HCT116 (cell line): ENCODE measurements around the gene SCD5. TPM values are rescaled to one million over a fixed set of nuclear protein-coding genes. Genes with fewer than 3 reads are reported as not detected.

ENCODE experiments used
- ATAC-seq: fragments of 200-7000 bp; cut with Tn5 transposase; 2 replicates; pipeline ENCODE4 v1.9.1; 2020; ENCODE audit warnings: mild to moderate bottlenecking, moderate library complexity
- BruUV-seq: library from RNA; stranded (reverse); fragments of 400-500 nt; replicated peaks from 2 replicates; lab custom pipeline; 2021; lab: Mats Ljungman, UMichigan
- CTCF ChIA-PET: fragments of 300-600 bp; sonication (Branson Sonifier 250); formaldehyde crosslinking; loops from one replicate; lab custom pipeline; 2021; ENCODE audit warnings: antibody characterized with exemption; lab: Charles Lee
- POLR2A ChIA-PET: fragments of 300-600, 350-600 bp; sonication (Branson Sonifier 250); formaldehyde crosslinking; loops from one replicate; lab custom pipeline; 2021; ENCODE audit warnings: antibody characterized with exemption; lab: Charles Lee
- RAD21 ChIA-PET, 2 experiments: fragments of 300-600 bp; sonication (Branson Sonifier 250); formaldehyde crosslinking; loops; one replicate each; lab custom pipeline; 2023; ENCODE audit warnings: low total read pairs in 2 of 2; ENCODE audit not compliant: uncharacterized antibody in 2 of 2, unreplicated experiment in 2 of 2, low non-redundant PET in 1 of 2; lab: Charles Lee
- DNase-seq: peaks from one replicate; pipeline ENCODE4 v3.0.0-alpha.2; 2010; ENCODE audit warnings: low read depth, low spot score
- H2AFZ ChIP-seq: fragments of 200-600 bp; shearing (Covaris generic), sonication (generic); 2 replicates; pipeline ENCODE4 v1.6.1; 2017; ENCODE audit warnings: low read depth, mixed run types, mixed read lengths, antibody characterized with exemption, low read length; ENCODE audit not compliant: poor library complexity, severe bottlenecking
- H3K27ac ChIP-seq: 2 replicates; pipeline ENCODE4 v1.5.1; 2012; ENCODE audit warnings: low read depth, low read length
- H3K27me3 ChIP-seq: fragments of 200-600 bp; sonication (generic); 2 replicates; pipeline ENCODE4 v1.6.1; 2016; ENCODE audit warnings: mixed run types, low read length, mixed read lengths; ENCODE audit not compliant: insufficient read depth
- H3K36me3 ChIP-seq, 2 experiments: fragments of 200-500 bp in 1 of 2; fragments of 200-600 bp in 1 of 2; sonication (Bioruptor generic) in 1 of 2; sonication (generic) in 1 of 2; 2 replicates each; pipeline versions ENCODE4 v1.5.1 to v1.6.1; 2014 to 2016; ENCODE audit warnings: low read length in 2 of 2, inconsistent platforms in 1 of 2, mixed read lengths in 1 of 2, mixed run types in 1 of 2; ENCODE audit not compliant: insufficient read depth in 2 of 2, control insufficient read depth in 1 of 2
- H3K4me1 ChIP-seq, 2 experiments: fragments of 200-600 bp in 1 of 2; sonication (generic) in 1 of 2; 2 replicates each; pipeline versions ENCODE4 v1.5.1 to v1.6.1; 2012 to 2017; ENCODE audit warnings: low read length in 2 of 2, inconsistent platforms in 1 of 2, mild to moderate bottlenecking in 1 of 2, mixed read lengths in 1 of 2, mixed run types in 1 of 2, moderate library complexity in 1 of 2; ENCODE audit not compliant: insufficient read depth in 2 of 2, control insufficient read depth in 1 of 2
- H3K4me2 ChIP-seq: fragments of 200-600 bp; sonication (generic); 2 replicates; pipeline ENCODE4 v1.6.1; 2017; ENCODE audit warnings: mixed run types, low read length, mixed read lengths
- H3K4me3 ChIP-seq, 2 experiments: fragments of 200-600 bp in 1 of 2; sonication (generic) in 1 of 2; replicated peaks in 1 of 2; 2 replicates each; pipeline ENCODE4 v1.5.1; 2011 to 2016; ENCODE audit warnings: low read length in 2 of 2, control low read depth in 1 of 2, low read depth in 1 of 2, mild to moderate bottlenecking in 1 of 2, mixed read lengths in 1 of 2, mixed run types in 1 of 2
- H3K79me2 ChIP-seq: fragments of 200-600 bp; sonication (generic); 2 replicates; pipeline ENCODE4 v1.6.1; 2017; ENCODE audit warnings: mild to moderate bottlenecking, mixed run types, low read length, moderate library complexity, mixed read lengths; ENCODE audit not compliant: insufficient read depth
- H3K9ac ChIP-seq: fragments of 200-600 bp; sonication (generic); 2 replicates; pipeline ENCODE4 v1.6.1; 2016; ENCODE audit warnings: low read length, mixed read lengths
- H3K9me2 ChIP-seq: fragments of 200-600 bp; sonication (generic), shearing (Covaris generic); 2 replicates; pipeline ENCODE4 v1.6.1; 2017; ENCODE audit warnings: mixed run types, mild to moderate bottlenecking, moderate library complexity; ENCODE audit not compliant: insufficient read depth
- H3K9me3 ChIP-seq, 2 experiments: fragments of 200-500 bp in 1 of 2; fragments of 200-600 bp in 1 of 2; sonication (Bioruptor generic) in 1 of 2; sonication (generic) in 1 of 2; 2 replicates each; pipeline ENCODE4 v1.6.1; 2014 to 2017; ENCODE audit warnings: low read length in 2 of 2, mixed read lengths in 2 of 2, inconsistent platforms in 1 of 2, low read depth in 1 of 2, mild to moderate bottlenecking in 1 of 2, mixed run types in 1 of 2, moderate library complexity in 1 of 2; ENCODE audit not compliant: control insufficient read depth in 1 of 2, insufficient read depth in 1 of 2
- H4K20me1 ChIP-seq: fragments of 200-600 bp; sonication (generic), shearing (Covaris generic); 2 replicates; pipeline ENCODE4 v1.6.1; 2017; ENCODE audit warnings: mixed run types, mild to moderate bottlenecking, moderate library complexity; ENCODE audit not compliant: insufficient read depth
- ATF3 ChIP-seq: IDR thresholded peaks from 2 replicates; pipeline ENCODE4 v1.6.1; 2012
- CBX3 ChIP-seq: IDR thresholded peaks from 2 replicates; pipeline ENCODE4 v1.6.1; 2012; ENCODE audit warnings: low read depth
- CEBPB ChIP-seq: IDR thresholded peaks from 2 replicates; pipeline ENCODE4 v1.6.1; 2012; ENCODE audit warnings: low read depth
- ELF1 ChIP-seq: IDR thresholded peaks from 2 replicates; pipeline ENCODE4 v1.6.1; 2012; ENCODE audit warnings: low read depth, borderline replicate concordance
- EZH2 ChIP-seq: fragments of 200-600 bp; sonication (generic); IDR thresholded peaks from 2 replicates; pipeline ENCODE4 v1.6.1; 2017; ENCODE audit warnings: antibody characterized with exemption, mixed run types
- EZH2phosphoT487 ChIP-seq: fragments of 200-600 bp; IDR thresholded peaks from 2 replicates; pipeline ENCODE4 v1.6.1; 2018; ENCODE audit warnings: antibody characterized with exemption, borderline replicate concordance
- FOSL1 ChIP-seq: IDR thresholded peaks from 2 replicates; pipeline ENCODE4 v1.6.1; 2012; ENCODE audit warnings: low read depth
- JUND ChIP-seq: IDR thresholded peaks from 2 replicates; pipeline ENCODE4 v1.6.1; 2012
- MAX ChIP-seq: IDR thresholded peaks from 2 replicates; pipeline ENCODE4 v1.6.1; 2012
- POLR2AphosphoS5 ChIP-seq: IDR thresholded peaks from 2 replicates; pipeline ENCODE4 v1.6.1; 2011; ENCODE audit warnings: mild to moderate bottlenecking, low read depth, low read length, moderate library complexity
- REST ChIP-seq: IDR thresholded peaks from 2 replicates; pipeline ENCODE4 v1.6.1; 2012; ENCODE audit warnings: low read depth
- SIN3A ChIP-seq: IDR thresholded peaks from 2 replicates; pipeline ENCODE4 v1.6.1; 2012; ENCODE audit warnings: low read depth
- SP1 ChIP-seq: IDR thresholded peaks from 2 replicates; pipeline ENCODE4 v1.6.1; 2012; ENCODE audit warnings: low read depth
- SRF ChIP-seq: IDR thresholded peaks from 2 replicates; pipeline ENCODE4 v1.6.1; 2012; ENCODE audit warnings: low read depth
- TCF7L2 ChIP-seq: IDR thresholded peaks from 2 replicates; pipeline ENCODE4 v1.7.0; 2011; ENCODE audit warnings: borderline replicate concordance, inconsistent platforms; ENCODE audit not compliant: insufficient read depth, insufficient read length; ENCODE audit errors: extremely low read depth
- ZBTB33 ChIP-seq: IDR thresholded peaks from 2 replicates; pipeline ENCODE4 v1.6.1; 2011; ENCODE audit warnings: mild to moderate bottlenecking, low read length, moderate library complexity; ENCODE audit not compliant: insufficient replicate concordance; ENCODE audit errors: extremely low read depth
- ZNF274 ChIP-seq: fragments of 200-500 bp; sonication (Bioruptor generic); IDR thresholded peaks from 2 replicates; pipeline ENCODE4 v1.6.1; 2014; ENCODE audit warnings: mild to moderate bottlenecking, low read depth, low read length, inconsistent platforms
- intact Hi-C: fragments of 100-400 bp; cut with micrococcal nuclease; formaldehyde crosslinking; loops from 2 replicates; pipeline ENCODE4 v1.10.0; 2022
- total RNA-seq: library from RNA; stranded (reverse); gene quantifications from one replicate; pipeline ENCODE4 v1.2.1, GENCODE V29; 2021; ENCODE audit not compliant: unreplicated experiment
- TF ChIP-seq, protein P1 (sequence below), 3 experiments: fragments of 200-600 bp in 1 of 3; sonication (generic) in 1 of 3; IDR thresholded peaks in 2 of 3; conservative IDR thresholded peaks in 1 of 3; 2 replicates each; pipeline ENCODE4 v1.5.1; 2012 to 2017; ENCODE audit warnings: low read depth in 2 of 3, low read length in 2 of 3, antibody characterized with exemption in 1 of 3, borderline replicate concordance in 1 of 3, control low read depth in 1 of 3, mild to moderate bottlenecking in 1 of 3, mixed read lengths in 1 of 3, mixed run types in 1 of 3, moderate library complexity in 1 of 3; ENCODE audit not compliant: insufficient read depth in 1 of 3

The SCD5 gene
- total RNA-seq, 1 experiment from 2014 or later = 21.7 TPM

DNA sequence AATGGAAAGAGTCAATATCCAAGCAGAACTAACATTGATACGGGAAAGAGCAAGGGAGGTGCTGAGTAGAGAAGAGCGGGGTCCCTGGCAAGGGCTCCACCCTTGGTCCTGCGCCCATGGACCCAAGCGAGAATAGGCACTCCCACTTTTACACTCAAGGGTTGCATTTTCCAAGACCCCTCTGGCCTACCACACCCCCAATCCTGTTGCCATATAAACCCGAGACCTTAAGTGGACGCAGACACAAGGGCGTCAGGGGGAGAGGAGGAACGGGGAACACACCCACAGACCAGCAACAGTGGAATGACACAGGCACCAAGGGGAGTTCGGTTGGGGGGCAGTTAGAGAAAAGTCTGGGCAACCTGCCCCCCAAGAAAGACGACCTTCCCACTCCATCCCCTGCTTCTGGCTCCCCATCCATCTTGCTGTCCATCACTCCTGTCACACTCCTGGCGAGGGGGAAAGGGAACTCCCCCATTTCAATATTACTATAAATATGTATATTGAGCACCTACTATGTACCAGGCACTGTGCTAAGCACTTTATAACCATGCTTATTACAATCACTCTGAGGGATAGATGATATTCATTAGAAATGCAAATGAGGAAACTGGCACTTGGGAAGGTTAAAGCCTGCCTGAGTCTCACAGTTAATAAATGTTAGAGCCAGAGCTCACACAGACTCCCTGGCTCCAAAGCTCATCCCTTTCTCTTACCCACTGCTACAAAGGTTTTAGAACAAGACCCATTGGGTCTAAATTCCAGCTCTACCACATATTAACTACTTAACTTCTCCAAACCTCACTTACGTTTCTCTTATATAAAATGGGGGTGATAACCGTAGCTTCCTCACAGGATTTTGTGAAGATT is 51.7 kb downstream of the SCD5 start:
- POLR2A ChIA-PET = no interaction called here
- CTCF ChIA-PET = interaction anchor here (1.0 kb wide), 1 partner anchor 8 kb away, joined by 5 read pairs; no protein-coding TSS in a partner anchor

More for the DNA sequence above, 51.7 kb downstream of the SCD5 start:
- Histone ChIP-seq H2AFZ (no peak overlapping the region), H3K4me3 (no peak overlapping the region), H3K4me1 (peaks cover 3 to 20% of the 10 kb centered on the region in 2 experiments; a peak in 2 of 4 replicates), H3K27me3 (no peaks in the 10 kb centered on the region), H3K27ac (no peak overlapping the region), H3K36me3 (no peaks in the 10 kb centered on the region), H3K79me2 (no peaks in the 10 kb centered on the region), H3K9me2 (no peaks in the 10 kb centered on the region), H3K9me3 (no peaks in the 10 kb centered on the region), H3K9ac (no peak overlapping the region), H3K4me2 (no peak overlapping the region), H4K20me1 (no peaks in the 10 kb centered on the region)
- RAD21 ChIA-PET = no interaction called here
- DNase-seq (no peak), ATAC-seq (no peak)
- TF ChIP-seq, protein P1, sequence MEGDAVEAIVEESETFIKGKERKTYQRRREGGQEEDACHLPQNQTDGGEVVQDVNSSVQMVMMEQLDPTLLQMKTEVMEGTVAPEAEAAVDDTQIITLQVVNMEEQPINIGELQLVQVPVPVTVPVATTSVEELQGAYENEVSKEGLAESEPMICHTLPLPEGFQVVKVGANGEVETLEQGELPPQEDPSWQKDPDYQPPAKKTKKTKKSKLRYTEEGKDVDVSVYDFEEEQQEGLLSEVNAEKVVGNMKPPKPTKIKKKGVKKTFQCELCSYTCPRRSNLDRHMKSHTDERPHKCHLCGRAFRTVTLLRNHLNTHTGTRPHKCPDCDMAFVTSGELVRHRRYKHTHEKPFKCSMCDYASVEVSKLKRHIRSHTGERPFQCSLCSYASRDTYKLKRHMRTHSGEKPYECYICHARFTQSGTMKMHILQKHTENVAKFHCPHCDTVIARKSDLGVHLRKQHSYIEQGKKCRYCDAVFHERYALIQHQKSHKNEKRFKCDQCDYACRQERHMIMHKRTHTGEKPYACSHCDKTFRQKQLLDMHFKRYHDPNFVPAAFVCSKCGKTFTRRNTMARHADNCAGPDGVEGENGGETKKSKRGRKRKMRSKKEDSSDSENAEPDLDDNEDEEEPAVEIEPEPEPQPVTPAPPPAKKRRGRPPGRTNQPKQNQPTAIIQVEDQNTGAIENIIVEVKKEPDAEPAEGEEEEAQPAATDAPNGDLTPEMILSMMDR (IDR thresholded peaks at IDR 0.05 in 2 of 3, conservative IDR thresholded peaks at IDR 0.05 in 1 of 3; ENCODE audit: borderline replicate concordance in 1 of 3, insufficient read depth in 1 of 3, low read depth in 2 of 3, low read length in 2 of 3) = no peak
- TF ChIP-seq EZH2 (no peak), SRF (no peak), ATF3 (no peak), CEBPB (no peak), REST (no peak), JUND (no peak), POLR2AphosphoS5 (no peak), TCF7L2 (no peak), MAX (no peak), ELF1 (no peak), EZH2phosphoT487 (no peak), SIN3A (no peak), SP1 (no peak), ZNF274 (no peak), ZBTB33 (no peak), FOSL1 (no peak), CBX3 (no peak)
- intact Hi-C loops = no loop called here
- no TSS peak for BruUV-seq
